Measurements from ENCODE around the gene CTRL.

- TF ChIP-seq CTCF (IDR thresholded peaks at IDR 0.05): no peak
- no peak for TF ChIP-seq POLR2A (IDR thresholded peaks at IDR 0.05)
- no peak for TF ChIP-seq EP300 (IDR thresholded peaks at IDR 0.05)
These were observed 45.3 kb downstream of the CTRL start for GRCh38 chr16:67886387-67886786.

Measured in ovary (tissue), 3 donors.